IMR-90 (cell line): ENCODE measurements around the gene URAD. TPM values are rescaled to one million over a fixed set of nuclear protein-coding genes. Genes with fewer than 3 reads are reported as not detected.

ENCODE experiments used
- ATAC-seq: fragments of 200-7000 bp; cut with Tn5 transposase; 2 replicates; pipeline ENCODE4 v1.9.1; 2020; ENCODE audit warnings: low read depth, mild to moderate bottlenecking, moderate library complexity
- BruUV-seq: library from RNA; stranded (reverse); fragments of 400-500 nt; replicated peaks from 2 replicates; lab custom pipeline; 2021; lab: Mats Ljungman, UMichigan
- CTCF ChIA-PET: fragments of 300-600 bp; formaldehyde crosslinking; extraction: SDS; loops from one replicate; lab custom pipeline; 2021; ENCODE audit warnings: antibody characterized with exemption; lab: Yijun Ruan, JAX
- POLR2A ChIA-PET: fragments of 300-600 bp; sonication (Branson Sonifier 250); formaldehyde crosslinking; loops from one replicate; lab custom pipeline; 2022; ENCODE audit warnings: antibody characterized with exemption; ENCODE audit not compliant: unreplicated experiment; lab: Charles Lee
- DNase-seq: peaks from one replicate; pipeline ENCODE4 v3.0.0; 2013
- H2AFZ ChIP-seq: replicated peaks from 2 replicates; pipeline ENCODE3; 2013; ENCODE audit warnings: low read length, mild to moderate bottlenecking; ENCODE audit not compliant: poor library complexity
- H2AK5ac ChIP-seq: 2 replicates; pipeline ENCODE4 v1.6.1; 2013; ENCODE audit warnings: low read depth, low read length, inconsistent platforms
- H2AK9ac ChIP-seq: replicated peaks from 2 replicates; pipeline ENCODE3; 2013; ENCODE audit warnings: mild to moderate bottlenecking, low read depth, low read length, moderate library complexity; ENCODE audit not compliant: poor library complexity
- H2BK120ac ChIP-seq: 2 replicates; pipeline ENCODE4 v1.6.1; 2013; ENCODE audit warnings: low read depth, low read length, inconsistent platforms
- H2BK15ac ChIP-seq: 3 replicates; pipeline ENCODE4 v1.6.1; 2013; ENCODE audit warnings: low read depth, low read length, inconsistent platforms
- H2BK20ac ChIP-seq: 2 replicates; pipeline ENCODE4 v1.6.1; 2013; ENCODE audit warnings: low read depth, mild to moderate bottlenecking, inconsistent platforms, low read length, moderate library complexity
- H2BK5ac ChIP-seq: 2 replicates; pipeline ENCODE4 v1.6.1; 2013; ENCODE audit warnings: mild to moderate bottlenecking, low read depth, low read length, inconsistent platforms; ENCODE audit not compliant: poor library complexity, severe bottlenecking
- H3K14ac ChIP-seq: replicated peaks from 2 replicates; pipeline ENCODE4 v1.6.1; 2013; ENCODE audit warnings: low read depth, low read length, inconsistent platforms
- H3K18ac ChIP-seq: 2 replicates; pipeline ENCODE4 v1.6.1; 2013; ENCODE audit warnings: low read depth, low read length, control low read depth
- H3K23ac ChIP-seq: 2 replicates; pipeline ENCODE4 v1.6.1; 2013; ENCODE audit warnings: low read depth, low read length, inconsistent platforms
- H3K27ac ChIP-seq: 2 replicates; pipeline ENCODE4 v1.5.1; 2013; ENCODE audit warnings: mild to moderate bottlenecking, control low read depth, low read length; ENCODE audit not compliant: insufficient read depth
- H3K27me3 ChIP-seq: 2 replicates; pipeline ENCODE4 v1.6.1; 2013; ENCODE audit warnings: low read length; ENCODE audit not compliant: control insufficient read depth, insufficient read depth
- H3K36me3 ChIP-seq: 2 replicates; pipeline ENCODE4 v1.6.1; 2013; ENCODE audit warnings: low read length, mixed read lengths; ENCODE audit not compliant: control insufficient read depth, insufficient read depth
- H3K4ac ChIP-seq: 2 replicates; pipeline ENCODE4 v1.6.1; 2013; ENCODE audit warnings: low read depth, low read length, inconsistent platforms
- H3K4me1 ChIP-seq: 2 replicates; pipeline ENCODE4 v1.6.1; 2013; ENCODE audit warnings: low read length, mixed read lengths; ENCODE audit not compliant: control insufficient read depth, insufficient read depth
- H3K4me2 ChIP-seq: 2 replicates; pipeline ENCODE4 v1.6.1; 2013; ENCODE audit warnings: low read depth, mild to moderate bottlenecking, control low read depth, low read length, moderate library complexity
- H3K4me3 ChIP-seq: 2 replicates; pipeline ENCODE4 v1.5.1; 2013; ENCODE audit warnings: low read depth, mild to moderate bottlenecking, control low read depth, low read length, moderate library complexity; ENCODE audit not compliant: insufficient read depth
- H3K56ac ChIP-seq: 2 replicates; pipeline ENCODE4 v1.6.1; 2013; ENCODE audit warnings: low read length, inconsistent platforms; ENCODE audit not compliant: insufficient read depth; ENCODE audit errors: extremely low read depth
- H3K79me1 ChIP-seq, 2 experiments: 2 replicates each; pipeline ENCODE4 v1.6.1; 2013; ENCODE audit warnings: low read length in 2 of 2, inconsistent platforms in 1 of 2, low read depth in 1 of 2
- H3K9ac ChIP-seq: 2 replicates; pipeline ENCODE4 v1.6.1; 2013; ENCODE audit warnings: low read depth, low read length, control low read depth
- H3K9me1 ChIP-seq: 2 replicates; pipeline ENCODE4 v1.6.1; 2013; ENCODE audit warnings: low read length, inconsistent platforms; ENCODE audit not compliant: insufficient read depth
- H3K9me3 ChIP-seq: 2 replicates; pipeline ENCODE4 v1.6.1; 2013; ENCODE audit warnings: low read length; ENCODE audit not compliant: control insufficient read depth, insufficient read depth
- H4K20me1 ChIP-seq: 2 replicates; pipeline ENCODE4 v1.6.1; 2013; ENCODE audit warnings: low read length, inconsistent platforms; ENCODE audit not compliant: insufficient read depth
- H4K5ac ChIP-seq: 2 replicates; pipeline ENCODE4 v1.6.1; 2013; ENCODE audit warnings: mild to moderate bottlenecking, low read depth, low read length, control low read depth
- H4K8ac ChIP-seq, 2 experiments: 2 replicates each; pipeline ENCODE4 v1.6.1; 2013; ENCODE audit warnings: low read depth in 2 of 2, low read length in 2 of 2, control low read depth in 1 of 2, inconsistent platforms in 1 of 2
- H4K91ac ChIP-seq: 2 replicates; pipeline ENCODE4 v1.6.1; 2013; ENCODE audit warnings: low read depth, low read length, inconsistent platforms; ENCODE audit not compliant: insufficient read depth
- BHLHE40 ChIP-seq: fragments of 150-350 bp; IDR thresholded peaks from 2 replicates; pipeline ENCODE4 v1.6.1; 2016; ENCODE audit warnings: mild to moderate bottlenecking, low read depth, low read length
- CEBPB ChIP-seq: IDR thresholded peaks from 2 replicates; pipeline ENCODE4 v1.6.1; 2012; ENCODE audit warnings: low read depth, low read length, improper control_type of control experiment
- CHD1 ChIP-seq: IDR thresholded peaks from 2 replicates; pipeline ENCODE4 v1.6.1; 2012; ENCODE audit warnings: low read depth, low read length, improper control_type of control experiment
- CTCF ChIP-seq: conservative IDR thresholded peaks from 2 replicates; pipeline ENCODE4 v1.5.1; 2012; ENCODE audit warnings: mild to moderate bottlenecking, low read depth, low read length, improper control_type of control experiment
- ELK1 ChIP-seq: fragments of 150-350 bp; IDR thresholded peaks from 2 replicates; pipeline ENCODE4 v1.6.1; 2016; ENCODE audit warnings: low read depth, mild to moderate bottlenecking, low read length, moderate library complexity, borderline replicate concordance
- FOS ChIP-seq: fragments of 150-350 bp; IDR thresholded peaks from 2 replicates; pipeline ENCODE4 v1.6.1; 2016; ENCODE audit warnings: low read depth, low read length
- MAFK ChIP-seq: IDR thresholded peaks from 2 replicates; pipeline ENCODE4 v1.6.1; 2012; ENCODE audit warnings: low read depth, low read length, improper control_type of control experiment
- MAZ ChIP-seq: IDR thresholded peaks from 2 replicates; pipeline ENCODE4 v1.6.1; 2012; ENCODE audit warnings: low read depth, mild to moderate bottlenecking, low read length, improper control_type of control experiment, moderate library complexity, borderline replicate concordance
- MXI1 ChIP-seq: IDR thresholded peaks from 2 replicates; pipeline ENCODE4 v1.6.1; 2012; ENCODE audit warnings: low read depth, mild to moderate bottlenecking, low read length, moderate library complexity, borderline replicate concordance
- NFE2L2 ChIP-seq: fragments of 150-350 bp; IDR thresholded peaks from 2 replicates; pipeline ENCODE4 v1.6.1; 2016; ENCODE audit warnings: low read depth, mild to moderate bottlenecking, low read length
- POLR2A ChIP-seq: IDR thresholded peaks from 2 replicates; pipeline ENCODE4 v1.6.1; 2012; ENCODE audit warnings: mild to moderate bottlenecking, low read depth, low read length
- RAD21 ChIP-seq: IDR thresholded peaks from 2 replicates; pipeline ENCODE4 v1.6.1; 2012; ENCODE audit warnings: low read length, improper control_type of control experiment
- RCOR1 ChIP-seq: IDR thresholded peaks from 2 replicates; pipeline ENCODE4 v1.6.1; 2012; ENCODE audit warnings: mild to moderate bottlenecking, low read length, improper control_type of control experiment; ENCODE audit not compliant: insufficient replicate concordance
- RFX5 ChIP-seq: IDR thresholded peaks from 2 replicates; pipeline ENCODE4 v1.8.0; 2012; ENCODE audit warnings: low read depth, mild to moderate bottlenecking, low read length, moderate library complexity
- SMC3 ChIP-seq: fragments of 150-350 bp; IDR thresholded peaks from 2 replicates; pipeline ENCODE4 v1.6.1; 2016; ENCODE audit warnings: low read depth, mild to moderate bottlenecking, antibody characterized with exemption, low read length, moderate library complexity
- USF2 ChIP-seq: fragments of 150-350 bp; IDR thresholded peaks from 2 replicates; pipeline ENCODE4 v1.6.1; 2017; ENCODE audit warnings: mild to moderate bottlenecking, antibody characterized with exemption, low read length, low read depth
- WGBS, 2 experiments: methylation state at CpG; one replicate each; pipeline versions ENCODE4 v1.1.5 to v1.1.7; 2013; ENCODE audit warnings: missing lambda C conversion rate in 2 of 2; ENCODE audit not compliant: insufficient read length in 1 of 2; ENCODE audit errors: extremely low coverage in 2 of 2; 5-methylcytosine and 5-hydroxymethylcytosine counted together
- dilution Hi-C: fragments of 300-500 bp; cut with HindIII; formaldehyde crosslinking; loops from one replicate; pipeline ENCODE4 v1.14.3; 2018; ENCODE audit warnings: low sequenced_read_pairs; ENCODE audit not compliant: unreplicated experiment
- in situ Hi-C: fragments of 300-500 bp; cut with MboI; formaldehyde crosslinking; loops from 3 replicates; pipeline ENCODE4 v1.14.3; 2019; ENCODE audit warnings: low sequenced_read_pairs, inconsistent platforms, mixed read lengths
- intact Hi-C: fragments of 100-400 bp; cut with micrococcal nuclease; formaldehyde crosslinking; loops from 2 replicates; pipeline ENCODE4 v1.10.0; 2022
- polyA plus RNA-seq, 3 experiments: library from polyadenylated mRNA; depleted of rRNA; stranded (reverse); fragments of >200 nt; gene quantifications; 2 replicates each; pipeline ENCODE4 v1.2.3, GENCODE V29; 2012; ENCODE audit warnings: low replicate concordance in 1 of 3
- total RNA-seq: library from RNA; depleted of rRNA; stranded (reverse); fragments of >200 nt; gene quantifications from 2 replicates; pipeline ENCODE4 v1.2.3, GENCODE V29; 2012

Gene URAD
- total and polyA plus RNA-seq, 2 of the 4 experiments (the other 2 are of a cell fraction), result not detected

- Histone ChIP-seq H2BK120ac (no peak overlapping the region), H4K5ac (no peak overlapping the region), H4K8ac (no peak overlapping the region), H3K27me3 (peaks cover 3% of the 10 kb centered on the region; the same call in 1 of the 2 replicates), H3K79me1 (no peaks in the 10 kb centered on the region), H2AK5ac (no peak overlapping the region), H3K9ac (no peak overlapping the region), H2BK15ac (no peak overlapping the region), H3K4me2 (no peak overlapping the region), H2AFZ (no peak overlapping the region), H4K20me1 (no peaks in the 10 kb centered on the region), H3K18ac (no peak overlapping the region), H3K56ac (no peak overlapping the region), H2BK20ac (no peak overlapping the region), H2AK9ac (no peak overlapping the region), H3K36me3 (no peaks in the 10 kb centered on the region), H4K91ac (no peak overlapping the region), H3K14ac (no peak overlapping the region), H3K23ac (no peak overlapping the region), H3K4ac (no peak overlapping the region), H3K4me1 (no peaks in the 10 kb centered on the region), H3K4me3 (no peak overlapping the region), H3K27ac (no peak overlapping the region), H2BK5ac (no peak overlapping the region), H3K9me3 (peaks cover 2% of the 10 kb centered on the region; the same call in 1 of the 2 replicates), H3K9me1 (peaks cover 5% of the 10 kb centered on the region; the same call in 1 of the 2 replicates)
- WGBS, 2 experiments, result 85% methylated on average over 2 of the region's 5 CpGs; no CpG with 5 or more reads in 1 of the 2 experiments
- POLR2A ChIA-PET, result no interaction called here
- no peak for ATAC-seq
- no peak for DNase-seq
- TF ChIP-seq MAFK (no peak), FOS (no peak), BHLHE40 (no peak), RAD21 (no peak), SMC3 (no peak), CHD1 (no peak), NFE2L2 (no peak), MXI1 (no peak), MAZ (no peak), RCOR1 (no peak), USF2 (no peak), CEBPB (no peak), RFX5 (no peak), ELK1 (no peak), POLR2A (no peak), CTCF (no peak)
- BruUV-seq, result no TSS peak
- dilution Hi-C loops (no loop called here), in situ Hi-C loops (no loop called here), intact Hi-C loops (no loop called here)
- CTCF ChIA-PET, result no interaction called here
Observed at GRCh38 chr13:28031896-28032288, 43.4 kb upstream of the URAD start.
